ENCODE measurements around the gene ACP6. TPM values are rescaled to one million over a fixed set of nuclear protein-coding genes. Genes with fewer than 3 reads are reported as not detected.

Gene ACP6
- total and polyA plus RNA-seq, 2 of the 13 experiments (the other 11 are each of a cell fraction or from before 2014, with no cell fraction given) = 18.1 to 33.7 TPM

GRCh38 chr1:147612366-147612765 is 58.0 kb downstream of the ACP6 start (continued):
- TF ChIP-seq PRDM15 (CRISPR knock-in tag; IDR thresholded peaks at IDR 0.05) (no peak), ZNF749 (CRISPR knock-in tag; IDR thresholded peaks at IDR 0.05; ENCODE audit: borderline replicate concordance) (no peak), EEA1 (CRISPR knock-in tag; IDR thresholded peaks at IDR 0.05; ENCODE audit: borderline replicate concordance) (no peak), ZHX2 (IDR thresholded peaks at IDR 0.05; ENCODE audit: low read depth) (no peak), ZHX2 (CRISPR knock-in tag; IDR thresholded peaks at IDR 0.05; ENCODE audit: borderline replicate concordance) (no peak), KIAA2018 (CRISPR knock-in tag; IDR thresholded peaks at IDR 0.05; ENCODE audit: borderline replicate concordance) (no peak), ZNF281 (CRISPR knock-in tag; IDR thresholded peaks at IDR 0.05; ENCODE audit: borderline replicate concordance) (peak; percentile 73; the same call in 1 of the 2 replicates)
